ENCODE data around the gene ASTL.

DNA sequence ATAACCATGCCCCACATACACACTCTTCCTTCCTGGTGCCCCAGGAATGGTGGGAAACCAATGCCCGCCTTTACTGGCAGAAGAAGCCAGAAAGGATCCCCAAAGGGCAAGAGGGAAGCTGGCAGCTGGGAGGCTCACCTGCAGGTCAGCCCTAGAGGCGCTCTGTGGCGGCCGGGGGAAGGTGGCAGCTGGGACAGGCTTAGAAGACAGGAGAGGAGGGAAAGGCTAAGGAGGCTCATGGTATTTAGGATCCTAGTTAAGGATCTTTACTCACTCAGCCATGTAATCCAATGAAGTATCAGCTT is 45.8 kb downstream of the ASTL start:
- TF ChIP-seq CTCF (conservative IDR thresholded peaks at IDR 0.05 in 1 of 2, IDR thresholded peaks at IDR 0.05 in 1 of 2; ENCODE audit: extremely low read depth in 1 of 2, insufficient read depth in 1 of 2, low read depth in 1 of 2, low read length in 2 of 2) (no peak), EZH2 (IDR thresholded peaks at IDR 0.05; ENCODE audit: borderline replicate concordance, low read length) (no peak)

Data from mammary epithelial cell (primary cell).